IPS-18c (cell line): ENCODE results near the gene PKDCC.

Experiments
- H3K4me3 ChIP-seq: 2 replicates; pipeline ENCODE4 v1.7.0; 2013; ENCODE audit warnings: low read depth, mild to moderate bottlenecking, low read length, moderate library complexity; ENCODE audit not compliant: insufficient read depth
- H3K9me3 ChIP-seq: one replicate; pipeline ENCODE4 v1.6.1; 2013; ENCODE audit warnings: mild to moderate bottlenecking, low read length, moderate library complexity; ENCODE audit not compliant: control insufficient read depth, insufficient read depth

Gene PKDCC

GRCh38 chr2:42047488-42048298, at the start of gene PKDCC:
TSS of gene PKDCC (plus strand) at chr2:42048021. CDS start at chr2:42048200, 179 bp downstream.
- peak within 1 kb of the TSS; percentile 79 for H3K4me3 ChIP-seq
- H3K9me3 ChIP-seq, result peaks cover 3% of the 10 kb centered on the region

- Histone ChIP-seq H3K4me3 (no peak overlapping the region), H3K9me3 (peaks cover 5% of the 10 kb centered on the region)
Measured at GRCh38 chr2:41998186-41999127, 49.4 kb upstream of the PKDCC start.

- H3K4me3 ChIP-seq, result no peak overlapping the region
Measured at GRCh38 chr2:41999128-41999480, 48.7 kb upstream of the PKDCC start.

GRCh38 chr2:41999592-42000281, 48.1 kb upstream of the PKDCC start:
- Histone ChIP-seq H3K4me3 (no peak overlapping the region), H3K9me3 (peaks cover 2% of the 10 kb centered on the region)

More at GRCh38 chr2:41999128-41999480, 48.7 kb upstream of the PKDCC start:
- peaks cover 5% of the 10 kb centered on the region for H3K9me3 ChIP-seq

GRCh38 chr2:42001711-42002201, 46.1 kb upstream of the PKDCC start:
- Histone ChIP-seq H3K9me3 (peaks cover 5% of the 10 kb centered on the region), H3K4me3 (no peak overlapping the region)

GRCh38 chr2:42007551-42007950, 40.3 kb upstream of the PKDCC start:
- H3K4me3 ChIP-seq, result no peak overlapping the region
- H3K9me3 ChIP-seq, result peaks cover 7% of the 10 kb centered on the region

- peaks cover 7% of the 10 kb centered on the region for H3K9me3 ChIP-seq
Measured at GRCh38 chr2:42008241-42008921, 39.4 kb upstream of the PKDCC start.

GRCh38 chr2:42009657-42010580, 37.9 kb upstream of the PKDCC start:
- H3K9me3 ChIP-seq, result peaks cover 5% of the 10 kb centered on the region
- no peak overlapping the region for H3K4me3 ChIP-seq

More at GRCh38 chr2:42008241-42008921, 39.4 kb upstream of the PKDCC start:
- no peak overlapping the region for H3K4me3 ChIP-seq

- peaks cover 4% of the 10 kb centered on the region for H3K9me3 ChIP-seq
- H3K4me3 ChIP-seq, result no peak overlapping the region
Measured at GRCh38 chr2:42010743-42011298, 37.0 kb upstream of the PKDCC start.

GRCh38 chr2:42012137-42012536, 35.7 kb upstream of the PKDCC start:
- Histone ChIP-seq H3K4me3 (no peak overlapping the region), H3K9me3 (peaks cover 6% of the 10 kb centered on the region)

GRCh38 chr2:42012651-42013050, 35.2 kb upstream of the PKDCC start:
- Histone ChIP-seq H3K4me3 (no peak overlapping the region), H3K9me3 (peaks cover 6% of the 10 kb centered on the region)

- peaks cover 6% of the 10 kb centered on the region for H3K9me3 ChIP-seq
Measured at GRCh38 chr2:42013409-42013808, 34.4 kb upstream of the PKDCC start.

GRCh38 chr2:42021464-42021863, 26.4 kb upstream of the PKDCC start:
- H3K9me3 ChIP-seq, result no peaks in the 10 kb centered on the region
- no peak overlapping the region for H3K4me3 ChIP-seq

More at GRCh38 chr2:42013409-42013808, 34.4 kb upstream of the PKDCC start:
- no peak overlapping the region for H3K4me3 ChIP-seq

GRCh38 chr2:42025151-42025582, 22.7 kb upstream of the PKDCC start:
- no peak overlapping the region for H3K4me3 ChIP-seq
- no peaks in the 10 kb centered on the region for H3K9me3 ChIP-seq

GRCh38 chr2:42026272-42026671, 21.5 kb upstream of the PKDCC start:
- Histone ChIP-seq H3K4me3 (no peak overlapping the region), H3K9me3 (no peaks in the 10 kb centered on the region)
